ENCODE results near the gene PHF19.

Gene PHF19

DNA sequence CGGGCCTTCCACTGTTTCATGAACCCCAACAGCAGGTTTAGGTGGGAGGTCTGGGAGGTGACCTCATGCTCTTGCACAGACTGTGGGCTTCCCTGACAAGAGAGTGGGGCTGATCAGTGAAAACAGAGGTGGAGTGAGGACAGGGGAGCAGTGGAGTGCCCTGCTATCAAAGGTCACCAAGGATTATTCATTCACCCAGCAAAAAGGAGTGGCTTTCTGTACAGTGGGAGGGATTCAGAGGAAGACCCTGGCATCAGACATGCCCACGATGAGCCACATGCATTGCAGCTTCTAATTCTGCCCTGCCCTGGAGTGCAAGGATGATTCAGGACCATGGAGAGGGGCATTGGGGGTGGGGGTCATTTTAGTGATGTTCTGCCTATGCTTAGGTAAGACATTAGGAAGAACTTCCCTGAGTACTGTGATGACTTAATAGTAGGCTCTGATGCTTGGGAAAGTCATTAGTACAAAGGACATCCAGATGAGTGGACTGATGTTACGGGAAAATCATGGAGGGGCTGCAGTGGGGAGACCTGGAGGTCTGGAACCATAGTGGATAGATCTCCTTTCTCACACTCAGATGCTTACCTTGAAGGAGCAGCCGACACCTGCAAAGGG lies 36.8 kb upstream of the PHF19 start:
- no peak for DNase-seq

DNA sequence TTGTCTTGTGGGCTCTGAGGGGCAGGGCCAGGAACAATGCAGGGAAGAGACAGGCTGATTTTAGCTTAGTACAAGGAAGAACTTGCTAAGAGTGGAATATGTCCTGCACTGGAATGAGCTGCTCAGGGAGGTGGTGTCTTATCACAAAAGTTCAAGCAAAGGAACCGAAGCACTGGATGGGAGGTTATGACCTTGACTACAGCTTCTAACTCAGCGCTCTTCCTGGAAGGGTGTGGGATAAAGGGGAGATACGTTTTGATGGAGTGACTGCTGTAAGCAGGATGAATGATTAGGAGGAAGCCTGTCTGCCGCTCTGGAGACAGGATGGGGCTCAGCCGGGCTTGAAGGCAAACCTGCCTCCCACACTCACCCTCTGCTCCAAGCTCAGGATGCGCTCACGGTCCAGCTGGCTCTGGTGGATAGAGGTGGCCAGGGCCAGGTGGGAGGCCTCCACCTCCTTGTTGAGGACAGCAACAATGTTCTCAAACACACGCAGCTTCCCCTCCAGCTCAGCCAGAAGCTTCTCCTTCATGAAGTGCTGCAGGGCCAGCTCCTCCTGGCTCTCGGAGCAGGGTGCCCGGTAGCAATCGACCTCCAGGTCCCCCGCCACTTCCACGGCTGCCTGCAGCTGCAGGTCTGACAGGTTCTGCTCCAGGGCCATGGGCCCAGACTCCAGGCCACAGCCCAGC lies 36.1 kb upstream of the PHF19 start:
- no peak for DNase-seq

GRCh38 chr9:120911295-120911837 lies 34.4 kb upstream of the PHF19 start:
- no peak for DNase-seq

DNA sequence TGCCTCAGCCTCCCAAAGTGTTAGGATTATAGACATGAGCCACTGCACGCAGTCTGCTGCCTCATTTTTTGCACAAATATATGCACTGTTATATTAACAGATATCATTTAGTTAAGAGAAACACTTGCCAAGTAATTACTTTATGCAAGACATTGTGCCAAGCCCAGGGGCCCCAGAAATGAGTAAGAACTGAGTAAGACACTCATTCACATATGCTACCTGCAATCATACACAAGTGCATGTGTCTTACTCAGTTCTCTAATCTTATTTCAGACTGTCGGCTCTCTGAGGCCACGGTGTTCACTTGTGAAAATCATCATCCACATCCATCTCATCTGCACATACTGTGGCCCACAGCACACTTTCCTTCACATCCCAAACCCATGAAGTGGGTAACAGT lies 33.7 kb upstream of the PHF19 start:
- DNase-seq, result no peak

- no peak for DNase-seq
These were observed 32.9 kb upstream of the PHF19 start for GRCh38 chr9:120909904-120910303.

- DNase-seq, result no peak
These were observed 28.6 kb upstream of the PHF19 start for GRCh38 chr9:120905315-120906164.

DNA sequence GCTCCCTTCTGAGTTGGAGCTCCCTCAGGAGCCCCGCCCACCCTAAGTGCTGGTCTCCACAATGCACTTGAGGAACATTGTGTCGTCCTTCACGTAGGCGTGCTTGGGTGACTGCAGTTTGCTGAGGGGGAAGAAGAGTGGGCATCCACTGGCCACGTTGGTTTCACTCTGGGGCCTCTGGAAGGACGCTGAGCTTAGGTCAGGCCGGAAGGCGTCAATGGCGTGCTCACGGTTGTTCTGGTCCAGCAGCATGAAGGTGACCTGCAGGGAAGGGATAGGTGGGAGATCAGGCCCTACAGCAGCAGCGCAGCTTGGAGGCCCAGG lies 28.0 kb upstream of the PHF19 start:
- DNase-seq, result no peak

DNA sequence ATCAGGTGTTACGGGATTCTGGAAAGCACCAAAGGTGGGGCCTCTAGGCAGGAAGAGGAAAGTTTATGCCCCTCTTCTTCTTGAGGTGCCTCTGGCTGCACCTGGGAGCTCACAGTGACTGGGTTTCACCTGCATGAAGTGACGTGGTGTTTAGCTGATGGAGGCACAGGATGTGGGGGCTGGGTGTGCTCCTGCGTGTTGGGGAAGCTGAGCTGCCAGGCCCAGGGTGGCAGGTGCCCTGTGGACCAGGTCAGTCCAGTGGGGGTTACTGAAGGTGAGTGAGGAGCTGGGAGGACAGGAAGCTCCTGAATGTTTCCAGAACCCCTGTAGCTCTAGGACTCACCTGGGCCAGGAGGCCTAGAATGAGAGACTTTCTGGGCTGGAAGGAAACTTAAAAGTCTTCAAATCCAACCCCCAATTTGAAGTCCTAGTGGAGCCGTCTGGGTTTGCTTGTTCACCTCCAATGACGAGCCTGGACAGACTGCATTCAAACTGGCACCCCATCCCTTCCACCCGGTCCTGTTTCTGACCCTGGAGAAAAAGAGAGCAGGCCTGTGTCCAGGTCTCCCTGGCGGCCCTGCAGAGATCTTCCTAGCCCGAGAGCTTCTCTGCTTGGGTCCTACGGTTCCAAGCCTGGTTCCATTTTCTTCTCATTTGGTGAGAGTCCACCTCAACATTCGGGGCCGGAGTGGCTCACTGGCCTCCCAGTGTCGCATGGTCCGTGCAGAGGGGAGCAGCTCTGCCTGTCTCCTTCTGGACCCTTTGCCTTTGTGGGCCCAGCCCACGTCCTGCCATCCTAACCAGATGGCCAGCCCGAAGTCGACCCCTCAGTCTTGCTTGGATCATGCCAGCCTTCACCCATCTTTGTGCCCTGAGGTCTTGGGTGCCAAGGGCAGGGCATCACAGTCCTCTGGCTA lies 27.3 kb upstream of the PHF19 start:
- no peak for DNase-seq

DNA sequence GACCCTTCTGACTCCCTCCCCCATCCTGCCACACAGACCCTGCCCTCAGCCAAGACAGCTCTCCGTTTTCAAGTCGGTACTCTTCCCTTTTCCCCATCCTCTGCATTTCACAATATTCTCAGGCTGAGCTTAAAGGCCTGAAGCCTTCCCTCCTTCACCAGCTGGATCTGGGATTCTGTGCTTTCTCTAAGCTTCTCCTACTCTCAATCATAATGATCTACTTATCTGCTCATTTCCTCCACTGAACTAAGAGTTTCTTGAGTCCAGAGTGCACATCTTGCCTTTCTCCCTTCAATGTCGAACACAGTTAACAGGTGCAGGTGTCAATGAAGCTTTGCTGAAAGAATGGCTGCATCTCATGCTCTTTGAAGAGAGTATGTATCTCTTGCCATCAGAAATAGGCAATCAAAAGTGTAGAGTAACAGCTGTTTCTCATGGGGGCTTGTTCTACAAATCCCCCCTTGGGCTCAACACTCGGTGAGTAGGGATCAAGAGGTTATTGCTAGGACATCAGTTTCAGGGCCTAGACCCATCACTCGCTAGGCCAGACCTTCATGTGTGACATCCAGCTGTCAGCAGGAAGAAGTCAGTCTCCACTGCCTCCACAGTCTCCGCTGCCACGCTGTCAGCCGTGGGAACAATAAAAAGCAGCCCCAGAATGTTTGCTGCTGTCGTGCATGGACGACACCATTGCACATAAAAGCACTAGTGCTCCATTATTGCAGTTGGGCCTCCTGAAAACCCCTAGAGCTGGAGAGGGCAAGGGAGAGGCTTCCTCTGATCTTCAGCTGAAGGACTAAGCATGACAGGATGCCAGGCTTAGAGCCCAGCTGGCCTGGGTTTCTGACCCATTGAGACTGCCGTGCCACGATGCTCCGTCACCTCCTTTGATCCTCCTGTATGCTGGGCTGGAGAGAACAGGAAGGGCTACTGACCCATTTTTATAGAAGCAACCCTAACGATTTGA lies 25.9 kb upstream of the PHF19 start:
- DNase-seq, result no peak

DNA sequence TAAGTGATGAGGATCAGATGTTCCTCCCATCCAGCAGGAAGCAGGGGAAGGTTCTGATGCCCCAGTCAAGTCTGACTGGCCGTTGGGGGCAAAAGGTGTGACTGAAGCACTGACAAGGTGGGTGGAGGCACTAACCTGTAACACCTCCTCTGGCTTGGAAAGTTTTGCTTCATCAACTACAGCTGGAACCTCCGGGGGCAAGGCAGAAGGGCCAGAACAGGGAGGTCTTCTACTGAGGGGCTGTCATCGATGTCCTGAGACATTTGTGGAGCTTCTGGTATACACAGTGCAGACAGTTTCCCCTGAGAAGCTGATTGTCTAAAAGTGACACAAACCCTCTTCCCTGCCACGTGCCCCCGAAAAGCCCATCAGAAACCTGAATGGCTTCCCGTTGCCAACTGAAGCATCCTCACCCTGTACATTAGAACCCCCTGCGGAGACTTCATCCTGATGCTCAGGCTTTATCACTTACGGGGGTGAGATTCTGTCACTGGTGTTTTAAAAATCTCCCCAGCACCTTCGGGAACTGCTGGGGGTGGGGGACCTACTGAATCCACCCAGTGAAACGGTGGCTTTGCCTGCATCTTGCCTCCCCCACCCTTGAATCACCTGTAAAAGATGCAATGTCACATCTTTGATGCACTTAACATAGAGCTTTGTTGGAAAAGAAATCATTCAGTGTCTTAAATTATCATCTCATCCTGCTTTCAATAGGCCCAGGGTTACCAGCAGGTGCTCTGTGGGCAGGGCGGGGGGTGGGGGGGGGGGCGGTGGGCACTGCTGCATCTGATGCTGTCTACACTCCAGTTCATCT lies 25.0 kb upstream of the PHF19 start:
- DNase-seq, result no peak

GRCh38 chr9:120900824-120901223 lies 23.8 kb upstream of the PHF19 start:
- DNase-seq, result no peak

GRCh38 chr9:120899490-120900068 lies 22.6 kb upstream of the PHF19 start:
- DNase-seq, result no peak

DNA sequence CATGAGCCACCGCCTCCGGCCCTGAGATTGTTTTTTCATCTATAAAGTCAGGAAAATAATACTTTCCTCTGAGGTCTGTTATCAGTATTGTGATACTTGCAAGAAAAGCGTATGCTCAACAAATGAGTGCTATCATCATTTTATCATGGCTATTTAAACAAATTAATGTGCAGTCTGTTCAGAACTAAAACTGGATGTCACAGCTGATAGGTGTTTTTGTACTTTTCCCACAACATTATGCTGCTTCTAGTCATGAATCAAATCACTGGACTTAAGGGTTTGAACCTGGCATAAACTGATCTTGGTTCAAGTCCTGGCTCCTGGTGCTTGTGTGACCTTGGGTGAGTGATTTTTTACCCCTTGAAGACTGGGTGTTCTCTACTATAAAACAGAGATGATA lies 21.4 kb upstream of the PHF19 start:
- DNase-seq, result no peak

- no peak for DNase-seq
These were observed 19.0 kb upstream of the PHF19 start for GRCh38 chr9:120895951-120896350.

DNA sequence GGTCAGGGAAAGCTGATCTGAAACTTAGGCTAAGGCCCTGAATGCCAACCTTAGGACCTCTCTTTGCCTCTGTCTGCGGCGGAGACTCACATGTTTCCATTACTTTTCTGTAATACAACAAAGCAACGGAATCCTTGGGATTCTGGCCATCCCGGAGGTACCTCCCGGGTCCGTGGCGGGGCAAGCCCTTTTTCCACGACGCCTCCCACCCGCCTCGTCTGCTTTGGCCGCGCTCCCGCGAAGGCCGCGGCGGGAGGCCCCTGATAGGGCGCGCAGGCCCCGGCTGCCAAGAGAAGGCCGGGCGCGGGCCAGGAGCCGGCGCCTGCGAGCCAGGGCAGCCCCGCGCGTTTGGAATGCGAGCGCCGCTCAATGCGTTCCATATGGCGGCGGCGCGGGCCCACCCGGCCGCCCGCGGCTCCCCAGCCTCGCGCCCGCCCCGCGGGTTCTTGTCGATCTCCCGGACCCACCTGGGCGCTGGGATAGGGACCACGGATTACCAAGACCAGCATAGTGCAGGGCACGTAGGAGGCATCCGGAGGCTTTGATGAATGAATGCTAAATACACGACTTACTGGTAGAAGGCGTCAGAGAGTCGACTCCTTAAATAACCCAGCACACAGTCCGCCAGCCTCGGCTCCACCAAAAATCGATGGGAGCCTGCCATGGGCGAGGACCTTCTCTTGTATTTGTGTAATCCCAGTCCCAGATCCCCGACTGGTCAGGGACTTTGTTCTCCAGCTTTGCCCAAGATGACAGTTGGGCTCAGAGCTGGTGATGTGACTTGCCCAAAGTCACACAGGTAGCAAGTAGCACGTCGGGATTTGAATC lies 17.5 kb upstream of the PHF19 start:
- peak; percentile 46 for DNase-seq

DNA sequence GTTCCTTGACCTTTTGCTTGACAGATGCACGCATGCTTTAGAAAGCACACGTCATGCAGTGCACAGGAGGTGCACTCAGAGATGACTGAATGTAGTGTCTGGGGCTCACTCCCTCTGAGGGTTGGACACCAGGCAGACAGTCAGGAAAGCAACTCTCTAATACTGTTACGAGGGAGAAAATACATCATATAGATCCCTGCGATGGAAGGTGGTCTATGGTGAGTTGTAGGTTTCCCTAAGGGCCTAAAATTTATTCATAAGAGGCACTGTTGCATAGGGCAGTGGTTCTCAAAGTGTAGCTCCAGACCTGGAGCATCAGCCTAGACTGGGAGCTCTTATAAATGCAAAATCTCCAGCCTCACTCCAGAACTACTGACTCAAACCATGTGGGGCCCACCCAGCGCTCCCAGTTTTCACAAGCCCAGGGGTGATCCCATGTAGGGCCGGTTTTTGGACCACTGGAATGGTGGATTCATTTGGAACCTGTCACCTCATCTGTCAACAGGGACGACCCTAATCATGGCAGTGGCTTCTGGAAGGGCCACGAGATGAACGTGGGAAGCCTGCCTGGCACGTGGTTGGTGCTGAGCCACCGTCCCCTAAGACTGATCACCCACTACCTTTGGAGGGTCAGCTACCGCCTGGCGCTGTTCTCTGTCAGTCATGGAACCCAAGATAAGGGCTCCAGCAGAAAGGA lies 16.8 kb upstream of the PHF19 start:
- peak; percentile 18 for DNase-seq

DNA sequence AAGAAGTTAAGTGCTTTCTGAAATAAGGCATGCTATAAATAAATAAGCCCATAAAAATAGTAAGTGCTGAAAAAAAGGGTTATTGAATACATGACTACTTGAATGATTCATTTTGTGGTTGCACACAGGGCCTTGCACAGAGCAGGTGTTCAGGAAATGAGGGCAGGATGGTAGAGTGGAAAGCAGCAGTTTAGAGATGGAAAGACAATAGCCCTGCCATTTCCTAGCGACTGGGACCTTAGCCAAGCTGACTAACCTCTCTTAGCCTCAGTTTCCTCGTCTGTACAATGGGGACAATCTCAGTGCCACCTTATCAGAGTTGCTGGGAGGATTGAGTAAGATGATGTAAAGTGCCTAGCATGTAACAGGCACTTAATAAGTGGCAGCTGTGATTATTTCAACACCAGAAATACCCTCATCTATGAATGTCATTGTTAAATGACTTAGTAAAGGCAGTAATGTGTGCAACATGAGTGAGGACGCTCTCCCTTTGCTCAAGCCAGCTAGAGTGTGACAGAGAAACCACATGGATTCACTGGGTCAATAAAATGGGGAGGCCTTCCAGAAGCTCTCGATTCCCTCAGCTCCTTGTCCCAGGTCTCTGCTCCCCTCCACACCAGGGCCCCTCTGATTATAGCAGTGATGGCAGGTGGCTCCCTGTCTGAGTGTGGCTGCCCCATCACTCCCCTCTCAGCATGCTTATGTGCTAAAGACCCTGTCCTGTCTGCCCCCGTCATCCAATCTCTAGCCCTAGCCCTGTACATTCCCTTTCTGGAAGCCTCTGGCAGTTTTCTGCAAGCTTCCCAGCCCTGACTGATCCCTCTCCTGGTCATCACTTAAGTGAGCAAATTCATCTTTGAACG lies 16.0 kb upstream of the PHF19 start:
- peak; percentile 74 for DNase-seq

Data from fibroblast of skin of right biceps (primary cell).